AG09309 (cell line): ENCODE measurements around the gene COPB2.

Experiments
- DNase-seq: peaks from one replicate; pipeline ENCODE4 v3.0.0-alpha.2; 2010; ENCODE audit warnings: low read depth
- H3K4me3 ChIP-seq: 2 replicates; pipeline ENCODE4 v1.5.1; 2011; ENCODE audit warnings: mild to moderate bottlenecking, low read depth, low read length, moderate library complexity; ENCODE audit not compliant: control insufficient read depth
- CTCF ChIP-seq: IDR thresholded peaks from 2 replicates; pipeline ENCODE4 v1.5.1; 2011; ENCODE audit warnings: mild to moderate bottlenecking, low read depth, low read length, inconsistent platforms; ENCODE audit not compliant: insufficient read depth, control insufficient read depth; ENCODE audit errors: missing control alignments

COPB2 gene

GRCh38 chr3:139327861-139328260 is 61.6 kb downstream of the COPB2 start:
- TF ChIP-seq CTCF: no peak
- no peak overlapping the region for H3K4me3 ChIP-seq
- DNase-seq: no peak

DNA sequence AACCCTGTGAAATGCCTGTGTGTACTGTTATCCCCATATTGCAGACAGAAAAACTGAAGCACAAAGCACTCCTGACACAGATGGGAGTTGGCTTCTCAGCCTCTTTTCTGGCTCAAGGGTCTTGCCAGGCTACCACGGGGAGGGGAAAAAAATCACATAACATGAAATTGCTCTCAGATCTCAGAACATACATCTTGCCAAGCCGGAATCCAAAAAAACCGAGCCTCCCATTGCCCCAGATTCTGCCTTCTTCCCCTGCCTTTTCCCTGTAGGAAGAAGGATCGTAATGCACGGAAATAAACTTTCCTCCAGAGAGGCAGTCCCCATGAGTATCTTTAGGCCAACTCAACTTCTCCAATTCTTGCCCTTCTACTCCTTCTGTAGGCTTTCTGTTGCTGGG is 62.2 kb downstream of the COPB2 start:
- H3K4me3 ChIP-seq: no peak overlapping the region
- no peak for TF ChIP-seq CTCF
- no peak for DNase-seq

DNA sequence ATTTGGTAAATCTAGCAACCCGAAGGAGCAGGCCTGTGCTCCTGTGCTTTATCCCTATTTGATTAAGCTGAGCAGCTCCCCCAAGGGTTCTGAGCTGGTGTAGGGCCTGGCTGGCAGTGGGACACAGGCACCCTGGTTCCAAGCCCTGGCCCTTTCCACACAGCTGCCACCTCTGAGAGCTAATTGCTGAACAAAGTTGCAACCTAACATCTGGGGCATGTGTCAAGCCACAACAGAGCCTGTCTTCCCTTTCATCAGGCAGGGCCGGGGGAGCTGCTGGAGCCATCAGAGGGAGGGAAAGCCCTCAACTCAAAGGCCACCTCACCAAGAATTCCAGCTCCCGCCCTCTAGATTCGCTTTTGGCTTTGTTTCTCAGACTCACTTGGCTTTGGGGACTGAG is 62.7 kb downstream of the COPB2 start:
- DNase-seq: no peak
- TF ChIP-seq CTCF: no peak
- H3K4me3 ChIP-seq: no peak overlapping the region

- no peak for DNase-seq
- TF ChIP-seq CTCF: no peak
- H3K4me3 ChIP-seq: no peak overlapping the region
Measured at GRCh38 chr3:139326131-139326530, 63.3 kb downstream of the COPB2 start.

- no peak for DNase-seq
- no peak overlapping the region for H3K4me3 ChIP-seq
- no peak for TF ChIP-seq CTCF
Measured at GRCh38 chr3:139325551-139325950, 63.9 kb downstream of the COPB2 start.

GRCh38 chr3:139324456-139324855 is 65.0 kb downstream of the COPB2 start:
- DNase-seq: no peak
- no peak for TF ChIP-seq CTCF
- H3K4me3 ChIP-seq: no peak overlapping the region

DNA sequence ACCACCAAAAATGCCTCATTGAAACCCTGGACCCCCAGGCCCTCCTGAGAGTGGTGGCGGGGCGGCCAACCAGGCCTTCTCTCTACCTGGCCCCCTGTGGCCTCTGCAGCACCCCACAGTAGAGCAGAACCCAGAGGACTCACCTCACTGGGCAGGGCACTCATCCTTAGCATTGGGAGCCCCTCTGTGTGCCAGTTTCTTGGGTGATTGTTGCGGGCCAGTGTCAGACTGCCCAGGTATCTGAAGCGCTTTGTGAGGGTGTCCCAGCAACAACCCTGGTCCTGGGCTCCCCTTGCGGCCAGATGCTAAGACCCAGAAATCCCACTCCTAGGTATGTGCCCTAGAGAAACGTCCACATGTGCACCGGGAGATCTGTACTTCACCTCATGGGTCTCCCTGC is 66.3 kb downstream of the COPB2 start:
- no peak for TF ChIP-seq CTCF
- no peak for DNase-seq
- H3K4me3 ChIP-seq: no peak overlapping the region
